ENCODE results near the gene CSNK2A1.

The CSNK2A1 gene

GRCh38 chr20:550611-551010 is 7.0 kb upstream of the CSNK2A1 start:
- Histone ChIP-seq H3K4me1 (ENCODE audit: control insufficient read depth in 1 of 2, insufficient read depth in 1 of 2, low read depth in 1 of 2, low read length in 1 of 2) (no peaks in the 10 kb centered on the region), H3K27me3 (peaks cover 87% of the 10 kb centered on the region), H3K9me3 (no peaks in the 10 kb centered on the region), H3K4me3 (ENCODE audit: low read depth in 1 of 2, low read length in 1 of 2) (no peak overlapping the region), H3K36me3 (no peaks in the 10 kb centered on the region), H3K27ac (no peak overlapping the region)
- TF ChIP-seq CTCF (IDR thresholded peaks at IDR 0.05), result no peak

GRCh38 chr20:549722-550496 is 6.3 kb upstream of the CSNK2A1 start:
- no peak for TF ChIP-seq CTCF (IDR thresholded peaks at IDR 0.05)

GRCh38 chr20:548906-549305 is 5.3 kb upstream of the CSNK2A1 start:
- TF ChIP-seq CTCF (IDR thresholded peaks at IDR 0.05), result no peak
- Histone ChIP-seq H3K9me3 (no peaks in the 10 kb centered on the region), H3K36me3 (no peaks in the 10 kb centered on the region), H3K4me1 (ENCODE audit: control insufficient read depth in 1 of 2, insufficient read depth in 1 of 2, low read depth in 1 of 2, low read length in 1 of 2) (peaks cover 4 to 6% of the 10 kb centered on the region in 2 experiments), H3K27me3 (peaks cover 71% of the 10 kb centered on the region), H3K27ac (no peak overlapping the region), H3K4me3 (ENCODE audit: low read depth in 1 of 2, low read length in 1 of 2) (no peak overlapping the region)

More at GRCh38 chr20:549722-550496, 6.3 kb upstream of the CSNK2A1 start:
- peaks cover 81% of the 10 kb centered on the region for H3K27me3 ChIP-seq
- no peak overlapping the region for H3K4me3 ChIP-seq (ENCODE audit: low read depth in 1 of 2, low read length in 1 of 2)
- H3K4me1 ChIP-seq (ENCODE audit: control insufficient read depth in 1 of 2, insufficient read depth in 1 of 2, low read depth in 1 of 2, low read length in 1 of 2), result no peaks in the 10 kb centered on the region
- H3K36me3 ChIP-seq, result no peaks in the 10 kb centered on the region
- H3K27ac ChIP-seq, result no peak overlapping the region
- no peaks in the 10 kb centered on the region for H3K9me3 ChIP-seq

GRCh38 chr20:547394-547793 is 3.8 kb upstream of the CSNK2A1 start:
- no peak for TF ChIP-seq CTCF (IDR thresholded peaks at IDR 0.05)

GRCh38 chr20:546353-546752 is 2.8 kb upstream of the CSNK2A1 start:
- Histone ChIP-seq H3K9me3 (no peaks in the 10 kb centered on the region), H3K27ac (no peak overlapping the region), H3K27me3 (peaks cover 52% of the 10 kb centered on the region), H3K36me3 (no peaks in the 10 kb centered on the region), H3K4me1 (ENCODE audit: control insufficient read depth in 1 of 2, insufficient read depth in 1 of 2, low read depth in 1 of 2, low read length in 1 of 2) (peaks cover 21 to 23% of the 10 kb centered on the region in 2 experiments), H3K4me3 (ENCODE audit: low read depth in 1 of 2, low read length in 1 of 2) (no peak overlapping the region)
- no peak for TF ChIP-seq CTCF (IDR thresholded peaks at IDR 0.05)

More at GRCh38 chr20:547394-547793, 3.8 kb upstream of the CSNK2A1 start:
- Histone ChIP-seq H3K9me3 (no peaks in the 10 kb centered on the region), H3K27ac (no peak overlapping the region), H3K27me3 (peaks cover 63% of the 10 kb centered on the region), H3K4me1 (ENCODE audit: control insufficient read depth in 1 of 2, insufficient read depth in 1 of 2, low read depth in 1 of 2, low read length in 1 of 2) (peaks cover 12 to 16% of the 10 kb centered on the region in 2 experiments), H3K36me3 (no peaks in the 10 kb centered on the region), H3K4me3 (ENCODE audit: low read depth in 1 of 2, low read length in 1 of 2) (no peak overlapping the region)

All from neutrophil (primary cell).